ENCODE measurements around the gene KIF5B. TPM values are rescaled to one million over a fixed set of nuclear protein-coding genes. Genes with fewer than 3 reads are reported as not detected.

The KIF5B gene
- total and polyA plus RNA-seq, 2 of the 4 experiments (the other 2 are of a cell fraction) = 33.5 to 68.5 TPM

GRCh38 chr10:32065856-32066255 is 9.6 kb upstream of the KIF5B start:
- Histone ChIP-seq H3K56ac (ENCODE audit: extremely low read depth, insufficient read depth, low read length) (no peak overlapping the region), H3K79me1 (ENCODE audit: low read depth in 1 of 2, low read length in 2 of 2) (no peaks in the 10 kb centered on the region), H3K4me2 (ENCODE audit: low read depth, low read length) (no peak overlapping the region), H3K4ac (ENCODE audit: low read depth, low read length) (no peak overlapping the region), H2AK9ac (replicated peaks; ENCODE audit: low read depth, low read length, poor library complexity) (no peak overlapping the region), H3K23ac (ENCODE audit: low read depth, low read length) (no peak overlapping the region), H3K9me1 (ENCODE audit: insufficient read depth, low read length) (no peaks in the 10 kb centered on the region), H3K27me3 (ENCODE audit: control insufficient read depth, insufficient read depth, low read length) (no peaks in the 10 kb centered on the region), H2BK120ac (ENCODE audit: low read depth, low read length) (no peak overlapping the region), H3K9me3 (ENCODE audit: control insufficient read depth, insufficient read depth, low read length) (no peaks in the 10 kb centered on the region), H2BK20ac (ENCODE audit: low read depth, low read length) (no peak overlapping the region), H4K20me1 (ENCODE audit: insufficient read depth, low read length) (no peaks in the 10 kb centered on the region), H4K8ac (ENCODE audit: low read depth in 2 of 2, low read length in 2 of 2) (no peak overlapping the region), H3K14ac (replicated peaks; ENCODE audit: low read depth, low read length) (no peak overlapping the region), H2BK15ac (ENCODE audit: low read depth, low read length) (no peak overlapping the region), H3K36me3 (ENCODE audit: control insufficient read depth, insufficient read depth, low read length) (no peaks in the 10 kb centered on the region), H4K91ac (ENCODE audit: insufficient read depth, low read depth, low read length) (no peak overlapping the region), H4K5ac (ENCODE audit: low read depth, low read length) (no peak overlapping the region), H2BK5ac (ENCODE audit: low read depth, low read length, poor library complexity, severe bottlenecking) (no peak overlapping the region), H3K18ac (ENCODE audit: low read depth, low read length) (no peak overlapping the region), H2AFZ (replicated peaks; ENCODE audit: low read length, poor library complexity) (no peak overlapping the region), H3K4me1 (ENCODE audit: control insufficient read depth, insufficient read depth, low read length) (no peaks in the 10 kb centered on the region), H2AK5ac (ENCODE audit: low read depth, low read length) (no peak overlapping the region), H3K4me3 (ENCODE audit: insufficient read depth, low read depth, low read length) (no peak overlapping the region), H3K9ac (ENCODE audit: low read depth, low read length) (no peak overlapping the region), H3K27ac (ENCODE audit: insufficient read depth, low read length) (no peak overlapping the region)
- no TSS peak for BruUV-seq (replicated peaks)
- in situ Hi-C loops (cut with MboI; ENCODE audit: low sequenced_read_pairs) = no loop called here
- TF ChIP-seq CEBPB (IDR thresholded peaks at IDR 0.05; ENCODE audit: low read depth, low read length) (peak; percentile 98), CHD1 (IDR thresholded peaks at IDR 0.05; ENCODE audit: low read depth, low read length) (no peak), MAZ (IDR thresholded peaks at IDR 0.05; ENCODE audit: borderline replicate concordance, low read depth, low read length) (no peak), SMC3 (IDR thresholded peaks at IDR 0.05; ENCODE audit: low read depth, low read length) (no peak)
- TF ChIP-seq, protein P1, sequence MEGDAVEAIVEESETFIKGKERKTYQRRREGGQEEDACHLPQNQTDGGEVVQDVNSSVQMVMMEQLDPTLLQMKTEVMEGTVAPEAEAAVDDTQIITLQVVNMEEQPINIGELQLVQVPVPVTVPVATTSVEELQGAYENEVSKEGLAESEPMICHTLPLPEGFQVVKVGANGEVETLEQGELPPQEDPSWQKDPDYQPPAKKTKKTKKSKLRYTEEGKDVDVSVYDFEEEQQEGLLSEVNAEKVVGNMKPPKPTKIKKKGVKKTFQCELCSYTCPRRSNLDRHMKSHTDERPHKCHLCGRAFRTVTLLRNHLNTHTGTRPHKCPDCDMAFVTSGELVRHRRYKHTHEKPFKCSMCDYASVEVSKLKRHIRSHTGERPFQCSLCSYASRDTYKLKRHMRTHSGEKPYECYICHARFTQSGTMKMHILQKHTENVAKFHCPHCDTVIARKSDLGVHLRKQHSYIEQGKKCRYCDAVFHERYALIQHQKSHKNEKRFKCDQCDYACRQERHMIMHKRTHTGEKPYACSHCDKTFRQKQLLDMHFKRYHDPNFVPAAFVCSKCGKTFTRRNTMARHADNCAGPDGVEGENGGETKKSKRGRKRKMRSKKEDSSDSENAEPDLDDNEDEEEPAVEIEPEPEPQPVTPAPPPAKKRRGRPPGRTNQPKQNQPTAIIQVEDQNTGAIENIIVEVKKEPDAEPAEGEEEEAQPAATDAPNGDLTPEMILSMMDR (conservative IDR thresholded peaks at IDR 0.05; ENCODE audit: low read depth, low read length) = no peak
- TF ChIP-seq, protein P2, sequence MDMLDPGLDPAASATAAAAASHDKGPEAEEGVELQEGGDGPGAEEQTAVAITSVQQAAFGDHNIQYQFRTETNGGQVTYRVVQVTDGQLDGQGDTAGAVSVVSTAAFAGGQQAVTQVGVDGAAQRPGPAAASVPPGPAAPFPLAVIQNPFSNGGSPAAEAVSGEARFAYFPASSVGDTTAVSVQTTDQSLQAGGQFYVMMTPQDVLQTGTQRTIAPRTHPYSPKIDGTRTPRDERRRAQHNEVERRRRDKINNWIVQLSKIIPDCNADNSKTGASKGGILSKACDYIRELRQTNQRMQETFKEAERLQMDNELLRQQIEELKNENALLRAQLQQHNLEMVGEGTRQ (IDR thresholded peaks at IDR 0.05; ENCODE audit: low read depth, low read length) = no peak
- ATAC-seq (ENCODE audit: low read depth) = 0 out of 2 replicates have a peak, but pooled peaks have one; percentile 35
- dilution Hi-C loops (cut with HindIII; ENCODE audit: low sequenced_read_pairs, unreplicated experiment) = no loop called here
- WGBS, 2 experiments (ENCODE audit: extremely low coverage in 2 of 2, insufficient read length in 1 of 2) = no CpG with 5 or more reads among the region's 4 CpGs
- peak; percentile 76 for DNase-seq
- ChIA-PET CTCF (no interaction called here), POLR2A (ENCODE audit: unreplicated experiment) (no interaction called here)
- intact Hi-C loops (cut with micrococcal nuclease) = no loop called here
